Fibroblast of skin of left biceps (primary cell): ENCODE results near the gene SUSD4.

Experiments
- DNase-seq, 2 experiments: peaks; one replicate each; pipeline ENCODE4 v3.0.0-alpha.2; 2013; ENCODE audit warnings: low read depth in 2 of 2

Gene SUSD4

GRCh38 chr1:223330466-223330865, 33.5 kb downstream of the SUSD4 start:
- DNase-seq: no peak

GRCh38 chr1:223329664-223330415, 34.1 kb downstream of the SUSD4 start:
- DNase-seq: no peak

DNA sequence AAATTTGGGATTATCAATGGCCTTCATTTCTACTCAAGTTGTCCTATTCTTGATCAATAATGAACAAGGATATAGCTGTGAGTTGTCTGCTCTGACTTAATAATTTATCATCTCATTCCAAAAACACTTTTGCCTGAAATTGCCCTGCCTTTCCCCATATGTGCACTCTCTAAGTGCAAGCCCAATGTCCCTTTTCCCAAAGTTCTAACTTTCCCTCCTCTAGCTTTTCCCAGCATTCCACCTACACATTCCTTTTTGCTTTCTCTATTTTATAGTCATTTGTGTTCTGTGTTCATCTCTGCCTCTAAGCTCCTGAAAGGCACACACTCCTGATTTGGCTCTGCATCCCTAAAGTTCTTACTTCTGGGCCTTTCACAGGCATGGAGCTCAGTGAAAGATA, 34.7 kb downstream of the SUSD4 start:
- no peak for DNase-seq

DNA sequence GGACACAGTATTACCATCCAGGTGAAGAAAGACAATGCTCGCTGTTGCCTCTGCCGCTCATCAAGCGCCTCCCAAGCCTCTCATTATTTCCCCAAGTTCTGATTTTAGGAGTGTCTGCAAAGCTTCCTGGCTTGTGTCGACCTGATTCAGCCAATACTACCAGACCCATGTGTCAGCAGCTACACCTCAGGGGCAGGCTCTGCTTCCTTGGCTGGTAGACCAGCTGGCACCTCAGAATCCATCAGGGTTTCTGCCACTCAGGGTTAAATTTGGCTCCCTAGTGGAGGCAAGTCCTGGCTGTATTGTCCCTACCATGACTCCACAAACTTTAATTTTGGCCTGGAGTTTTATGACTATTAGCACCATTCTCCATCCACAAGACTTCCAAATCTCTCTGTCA, 35.4 kb downstream of the SUSD4 start:
- no peak for DNase-seq

DNA sequence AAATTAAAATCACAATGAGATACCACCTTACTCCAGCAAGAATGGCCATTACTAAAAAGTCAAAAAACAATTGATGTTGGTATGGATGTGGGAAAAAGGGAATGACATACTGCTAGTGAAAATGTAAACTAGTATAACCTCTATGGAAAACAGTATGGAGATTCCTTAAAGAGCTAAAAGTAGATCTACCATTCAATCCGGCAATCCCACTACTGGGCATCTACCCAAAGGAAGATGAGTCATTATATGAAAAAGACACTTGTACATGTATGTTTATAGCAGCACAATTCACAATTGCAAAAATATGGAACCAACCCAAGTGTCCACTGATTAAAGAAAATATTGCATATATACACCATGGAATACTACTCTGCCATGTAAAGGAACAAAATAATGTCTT, 37.2 kb downstream of the SUSD4 start:
- no peak for DNase-seq

DNA sequence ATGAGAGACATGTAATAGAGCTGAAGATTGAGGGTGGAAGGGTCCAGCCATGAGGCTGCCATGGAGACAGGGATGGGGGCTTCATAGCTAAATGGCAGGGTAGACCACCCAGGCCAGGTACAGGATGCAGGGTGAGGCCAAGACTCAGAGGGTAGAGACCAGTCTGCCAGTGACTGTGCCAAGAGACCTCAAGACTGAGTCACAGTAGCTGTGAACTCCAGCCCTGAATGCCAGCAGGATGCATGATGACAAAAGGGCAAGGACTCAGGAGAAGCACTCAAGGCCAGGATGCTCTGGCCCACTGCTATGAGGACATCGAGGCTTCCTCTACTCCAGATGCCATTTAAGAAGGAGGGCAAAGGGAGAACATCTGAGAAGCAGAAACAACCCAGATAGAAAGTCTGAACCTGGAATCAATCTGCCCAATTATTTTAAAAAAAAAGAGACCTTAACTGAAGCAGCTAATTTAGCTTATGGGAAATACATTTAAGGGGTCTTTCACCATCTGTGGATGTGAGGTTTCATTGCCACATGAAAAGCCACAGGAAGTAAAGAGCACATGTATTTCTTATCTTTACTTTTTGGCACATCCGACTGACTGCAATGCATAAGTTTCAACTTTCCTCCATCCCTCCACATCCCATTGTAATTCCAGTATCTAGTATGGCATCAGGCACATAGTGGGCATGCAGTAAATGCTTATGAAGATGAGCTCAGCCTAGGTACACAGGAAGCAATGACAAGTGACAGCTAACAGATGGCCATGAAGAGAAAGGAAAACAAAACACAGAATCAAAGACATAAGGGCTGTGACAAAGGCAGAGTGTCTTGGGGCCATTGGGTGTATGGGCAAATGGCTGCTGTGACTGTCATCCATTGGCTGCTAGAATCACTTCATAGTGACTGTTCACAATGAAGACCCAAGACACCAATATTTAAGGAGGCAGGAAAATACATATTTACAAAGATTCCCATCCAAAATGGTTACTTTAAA, 40.2 kb downstream of the SUSD4 start:
- DNase-seq: no peak

DNA sequence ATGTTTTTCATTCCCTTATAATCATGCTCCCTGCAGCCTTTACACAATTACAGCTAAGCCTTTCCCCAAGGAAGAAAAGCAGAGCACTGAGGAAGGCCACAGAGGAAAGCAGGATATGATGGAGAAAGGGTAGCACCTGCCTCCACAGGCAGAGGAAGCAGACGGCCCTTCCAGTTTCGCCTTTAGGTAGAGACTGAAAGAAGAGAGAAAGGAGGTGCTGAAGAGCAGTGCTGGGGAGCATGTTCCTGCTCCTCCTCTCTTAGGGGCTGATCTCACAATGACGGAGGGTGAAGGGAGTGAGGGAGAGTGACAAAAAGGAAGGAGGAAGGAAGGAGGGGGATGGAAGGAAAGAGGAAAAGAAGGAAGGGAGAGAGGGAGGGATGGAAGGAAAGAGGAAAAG, 41.1 kb downstream of the SUSD4 start:
- no peak for DNase-seq

GRCh38 chr1:223320959-223321358, 43.0 kb downstream of the SUSD4 start:
- DNase-seq: no peak

GRCh38 chr1:223319905-223320580, 43.9 kb downstream of the SUSD4 start:
- no peak for DNase-seq

DNA sequence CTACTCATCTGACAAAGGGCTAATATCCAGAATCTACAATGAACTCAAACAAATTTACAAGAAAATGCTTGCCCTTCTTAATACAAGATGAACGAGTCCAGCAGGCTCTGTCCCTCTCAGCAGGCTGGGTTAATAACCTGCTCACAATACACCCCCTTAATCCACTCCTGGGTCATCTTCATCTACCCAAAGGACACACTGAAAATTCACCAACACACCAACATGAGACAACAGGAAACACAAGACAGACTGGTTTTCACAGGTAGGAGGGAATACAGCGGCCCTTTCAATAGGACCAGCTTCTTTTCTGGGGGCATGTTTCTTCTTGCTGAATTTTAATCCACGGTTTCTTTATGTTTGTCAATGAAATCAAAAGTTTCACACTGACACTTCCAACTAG, 44.6 kb downstream of the SUSD4 start:
- DNase-seq: no peak

- DNase-seq: no peak
These were observed 47.9 kb downstream of the SUSD4 start for GRCh38 chr1:223316082-223316481.

- DNase-seq: no peak
These were observed 48.3 kb downstream of the SUSD4 start for GRCh38 chr1:223315665-223316064.

- DNase-seq: no peak
These were observed 50.6 kb downstream of the SUSD4 start for GRCh38 chr1:223313415-223313754.

GRCh38 chr1:223312705-223313414, 51.1 kb downstream of the SUSD4 start:
- no peak for DNase-seq

DNA sequence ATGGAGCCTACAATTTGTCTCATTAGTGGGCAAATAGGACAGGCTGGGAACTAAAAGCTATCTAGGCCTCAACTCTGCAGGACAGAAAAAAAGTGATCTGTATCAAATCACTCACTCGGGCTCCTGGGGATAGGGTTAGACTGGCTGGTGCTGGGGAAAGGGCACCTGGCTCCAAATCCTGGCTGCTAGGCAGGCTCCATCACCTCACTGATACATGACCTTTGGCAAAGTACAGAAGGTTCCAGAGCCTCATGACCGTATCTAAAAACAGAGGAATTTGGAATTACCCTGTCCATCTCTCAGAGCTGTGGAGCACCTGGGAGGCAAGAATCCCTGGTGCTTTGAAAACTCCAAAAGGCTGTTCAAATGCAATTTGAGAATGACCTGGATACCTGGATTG, 51.7 kb downstream of the SUSD4 start:
- DNase-seq: no peak

DNA sequence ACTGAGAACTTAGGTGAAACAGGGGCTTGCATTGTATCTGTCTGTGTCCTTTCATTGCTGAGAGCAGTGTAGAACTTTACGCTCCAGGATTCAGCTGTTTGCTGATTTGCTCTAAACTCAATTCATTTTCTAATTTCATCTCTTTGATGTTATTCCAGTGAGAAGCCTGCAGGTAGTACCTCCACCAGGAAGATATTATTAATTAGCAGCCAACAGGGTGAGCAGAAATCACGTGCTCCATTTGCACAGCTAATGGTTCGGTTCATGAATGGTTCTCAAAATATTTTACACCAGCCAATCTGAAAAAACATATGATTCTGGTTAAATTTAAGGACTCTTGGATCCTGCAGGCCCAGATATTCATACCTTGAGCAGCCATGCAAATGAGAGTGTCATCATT, 52.1 kb downstream of the SUSD4 start:
- no peak for DNase-seq

GRCh38 chr1:223308136-223308535, 55.8 kb downstream of the SUSD4 start:
- no peak for DNase-seq

- DNase-seq: no peak
These were observed 56.4 kb downstream of the SUSD4 start for GRCh38 chr1:223307544-223307943.

DNA sequence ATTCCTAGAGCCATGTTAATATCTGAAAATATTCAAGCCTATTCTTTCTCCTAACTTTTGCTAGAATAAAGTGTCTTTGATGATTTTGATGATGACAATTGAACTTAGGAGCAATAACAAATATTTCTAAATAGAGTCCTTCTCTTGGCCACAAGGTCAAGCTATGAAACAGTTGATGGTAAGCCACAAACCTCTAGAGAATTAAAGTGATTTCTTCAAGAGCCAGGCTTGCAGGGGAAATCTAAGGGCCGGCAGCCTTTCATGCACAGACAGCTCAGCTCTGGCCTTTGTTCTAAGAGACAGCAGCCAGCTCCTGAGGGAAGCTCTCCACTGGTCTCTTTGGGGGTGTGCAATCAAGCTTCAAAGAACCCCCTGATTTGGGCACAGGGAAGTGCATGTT, 59.0 kb downstream of the SUSD4 start:
- DNase-seq: no peak

DNA sequence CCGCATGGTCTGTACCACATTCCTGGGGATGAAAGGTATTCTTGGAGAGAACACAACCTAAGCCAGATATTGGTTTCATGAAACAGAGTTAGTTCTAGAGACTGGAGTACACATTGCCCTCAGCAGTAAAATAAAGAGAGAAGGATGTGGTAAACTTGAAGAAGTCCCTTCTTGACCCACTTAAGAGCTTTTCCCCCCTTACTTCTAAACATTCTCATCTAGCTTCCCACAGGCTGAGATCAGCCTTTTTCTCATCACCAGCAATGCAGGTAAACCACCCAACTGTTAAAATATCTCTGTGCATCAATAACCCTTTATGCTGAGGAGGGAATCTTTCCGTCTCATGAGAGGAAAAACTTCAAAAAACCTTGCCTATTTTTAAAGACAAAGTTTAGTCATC, 62.6 kb downstream of the SUSD4 start:
- DNase-seq: no peak

- DNase-seq: no peak
These were observed 64.4 kb downstream of the SUSD4 start for GRCh38 chr1:223299553-223299952.

DNA sequence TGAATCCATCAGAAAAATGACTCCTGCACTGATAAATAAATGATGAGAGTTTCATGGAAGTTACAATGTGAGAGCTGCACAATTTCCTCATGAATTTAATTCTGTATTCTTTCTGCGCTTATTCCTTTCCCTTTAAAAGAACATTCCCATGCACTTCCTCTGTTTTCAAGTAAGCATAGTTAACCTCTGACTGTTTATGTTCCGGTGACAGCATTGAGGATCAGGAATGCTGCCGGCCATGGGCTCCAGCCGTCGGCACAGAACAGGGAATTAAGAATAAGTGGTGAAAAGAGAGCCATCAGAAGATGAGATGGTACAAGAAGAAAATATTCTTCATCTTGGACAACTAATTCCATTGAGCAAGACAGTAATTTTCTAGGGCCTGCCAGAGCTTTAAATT, 65.3 kb downstream of the SUSD4 start:
- DNase-seq: no peak
